ENCODE data around the gene UFD1. TPM values are rescaled to one million over a fixed set of nuclear protein-coding genes. Genes with fewer than 3 reads are reported as not detected.

The UFD1 gene
- total RNA-seq, 1 donor from 2014 or later = 54.4 TPM

DNA sequence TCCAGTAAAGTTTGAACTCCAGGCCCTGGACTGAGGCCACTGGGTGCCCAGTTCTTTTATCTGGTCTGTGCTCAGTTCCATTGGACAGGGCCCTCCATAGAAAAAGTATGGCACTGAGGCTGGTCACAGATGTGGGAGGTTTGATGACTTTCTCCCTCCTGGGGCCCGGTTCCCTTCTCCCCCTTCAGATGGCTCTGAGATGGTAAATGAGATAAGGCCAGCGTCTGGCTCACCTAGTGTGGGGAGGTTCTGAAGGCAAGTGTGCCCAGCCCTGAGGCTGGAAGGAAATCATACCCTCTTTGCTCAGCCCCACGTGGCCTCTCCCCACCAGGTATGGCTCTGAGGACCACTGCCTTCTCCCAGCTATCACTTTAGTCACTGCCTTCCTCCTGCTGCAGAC lies 46.7 kb upstream of the UFD1 start:
- CTCF ChIA-PET = no interaction called here
- ATAC-seq (ENCODE audit: low read depth) (no peak), DNase-seq (no peak)
- TF ChIP-seq, protein P1, sequence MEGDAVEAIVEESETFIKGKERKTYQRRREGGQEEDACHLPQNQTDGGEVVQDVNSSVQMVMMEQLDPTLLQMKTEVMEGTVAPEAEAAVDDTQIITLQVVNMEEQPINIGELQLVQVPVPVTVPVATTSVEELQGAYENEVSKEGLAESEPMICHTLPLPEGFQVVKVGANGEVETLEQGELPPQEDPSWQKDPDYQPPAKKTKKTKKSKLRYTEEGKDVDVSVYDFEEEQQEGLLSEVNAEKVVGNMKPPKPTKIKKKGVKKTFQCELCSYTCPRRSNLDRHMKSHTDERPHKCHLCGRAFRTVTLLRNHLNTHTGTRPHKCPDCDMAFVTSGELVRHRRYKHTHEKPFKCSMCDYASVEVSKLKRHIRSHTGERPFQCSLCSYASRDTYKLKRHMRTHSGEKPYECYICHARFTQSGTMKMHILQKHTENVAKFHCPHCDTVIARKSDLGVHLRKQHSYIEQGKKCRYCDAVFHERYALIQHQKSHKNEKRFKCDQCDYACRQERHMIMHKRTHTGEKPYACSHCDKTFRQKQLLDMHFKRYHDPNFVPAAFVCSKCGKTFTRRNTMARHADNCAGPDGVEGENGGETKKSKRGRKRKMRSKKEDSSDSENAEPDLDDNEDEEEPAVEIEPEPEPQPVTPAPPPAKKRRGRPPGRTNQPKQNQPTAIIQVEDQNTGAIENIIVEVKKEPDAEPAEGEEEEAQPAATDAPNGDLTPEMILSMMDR (IDR thresholded peaks at IDR 0.05) = no peak
- Mint-ChIP-seq H3K36me3 (ENCODE audit: low read depth) (no peaks in the 10 kb centered on the region), H3K27me3 (peaks cover 27% of the 10 kb centered on the region), H3K4me3 (no peak overlapping the region), H3K27ac (no peak overlapping the region), H3K4me1 (peaks cover 16% of the 10 kb centered on the region), H3K9me3 (no peaks in the 10 kb centered on the region)
- intact Hi-C loops (cut with micrococcal nuclease) = no loop called here
- POLR2A ChIA-PET = no interaction called here

DNA sequence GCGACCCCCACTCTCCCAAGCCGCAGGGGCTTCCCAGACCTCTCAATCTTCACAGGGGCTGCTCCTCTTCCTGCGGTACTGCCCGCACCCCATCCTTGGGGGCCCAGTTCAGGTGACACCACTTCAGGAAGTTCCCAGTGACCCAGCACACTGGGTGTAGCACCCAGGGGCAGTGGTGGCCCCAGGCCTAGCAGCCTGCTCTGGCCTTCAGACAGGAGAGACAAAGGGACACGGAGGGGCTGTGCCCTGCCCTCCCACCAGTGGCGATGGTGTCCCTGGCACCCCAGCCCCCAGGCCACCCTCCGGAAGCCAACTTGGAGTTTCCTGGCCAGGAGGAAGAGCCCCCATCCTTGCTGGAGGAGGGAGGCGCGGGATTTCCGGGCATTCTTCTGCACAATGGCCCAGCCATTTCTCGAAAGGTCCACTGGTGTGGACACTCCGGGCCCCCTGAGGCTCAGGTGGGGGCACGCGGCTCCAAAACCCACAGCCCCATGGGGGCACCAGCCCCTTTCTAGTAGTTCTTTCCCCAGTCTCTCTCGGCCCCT lies 46.2 kb upstream of the UFD1 start:
- ATAC-seq (ENCODE audit: low read depth) (no peak), DNase-seq (no peak)
- Mint-ChIP-seq H3K9me3 (no peaks in the 10 kb centered on the region), H3K4me3 (no peak overlapping the region), H3K27me3 (peaks cover 27% of the 10 kb centered on the region), H3K27ac (no peak overlapping the region), H3K4me1 (peaks cover 16% of the 10 kb centered on the region), H3K36me3 (ENCODE audit: low read depth) (no peaks in the 10 kb centered on the region)
- TF ChIP-seq, protein P1 (IDR thresholded peaks at IDR 0.05) = no peak
- intact Hi-C loops (cut with micrococcal nuclease) = no loop called here
- ChIA-PET CTCF (no interaction called here), POLR2A (no interaction called here)

DNA sequence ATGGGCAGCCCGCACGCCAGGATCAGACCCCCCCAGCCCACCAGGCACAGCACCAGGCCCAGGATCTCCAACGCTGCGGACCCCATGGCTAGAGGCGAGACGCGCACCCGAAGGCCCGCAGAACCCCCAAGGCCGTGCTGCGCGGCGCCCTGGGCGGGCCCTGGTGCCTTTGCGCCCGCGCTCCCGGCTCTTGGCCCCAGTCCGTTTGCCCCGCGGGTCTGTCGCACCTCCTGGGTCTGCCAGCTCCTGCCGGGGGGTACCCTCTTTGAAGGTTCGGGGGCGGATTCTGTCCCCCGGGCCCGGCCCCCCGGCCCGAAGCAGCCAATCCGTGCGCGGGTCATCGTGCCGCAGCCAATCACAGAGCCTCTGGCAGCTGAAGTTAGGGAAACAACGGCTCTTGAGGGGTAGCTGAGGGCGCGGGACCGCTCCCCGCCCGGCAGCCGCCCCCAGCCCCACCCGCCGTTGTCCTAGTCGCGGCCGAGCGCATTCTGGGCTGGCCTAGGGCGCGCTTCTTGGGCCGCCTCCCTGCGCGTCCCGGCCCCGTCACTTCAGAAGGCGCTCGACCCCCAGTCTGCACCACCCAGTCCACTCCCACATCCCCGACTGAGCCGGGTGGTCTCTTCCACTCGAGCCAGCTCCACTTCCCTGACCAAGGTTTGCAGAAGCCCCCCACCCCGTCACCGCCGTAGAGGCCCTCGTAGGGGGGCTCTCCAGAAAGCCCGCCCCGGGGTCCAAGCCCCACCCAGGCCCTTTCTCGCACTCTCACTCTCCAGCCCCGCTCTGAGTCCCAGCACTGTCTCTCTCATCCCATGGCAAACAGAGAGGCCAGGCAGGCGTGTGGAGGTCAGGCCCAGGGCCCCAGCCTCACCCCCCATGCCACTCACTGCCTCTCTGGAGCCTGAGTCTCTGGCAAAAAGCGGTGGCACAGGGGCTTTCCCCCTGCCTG lies 45.5 kb upstream of the UFD1 start, which contains the start of gene CLDN5:
Gene CLDN5, minus strand, starts transcription at position 241 of the 946 bp plus-strand sequence. Its CDS starts 155 bp downstream, at position 86.
- intact Hi-C loops (cut with micrococcal nuclease) = no loop called here
- peaks cover 16% of the 10 kb centered on the region for H3K4me1 Mint-ChIP-seq
- no peak for DNase-seq
- POLR2A ChIA-PET = no interaction called here
- H3K36me3 Mint-ChIP-seq (ENCODE audit: low read depth) = no peaks in the 10 kb centered on the region
- TF ChIP-seq, protein P1 (IDR thresholded peaks at IDR 0.05) = no peak
- peaks cover 27% of the 10 kb centered on the region for H3K27me3 Mint-ChIP-seq
- CTCF ChIA-PET = no interaction called here
- ATAC-seq (ENCODE audit: low read depth) = no peak
- H3K27ac Mint-ChIP-seq = no peak within 1 kb of the TSS
- peak within 1 kb of the TSS; percentile 24 for H3K4me3 Mint-ChIP-seq
- H3K9me3 Mint-ChIP-seq = no peaks in the 10 kb centered on the region

DNA sequence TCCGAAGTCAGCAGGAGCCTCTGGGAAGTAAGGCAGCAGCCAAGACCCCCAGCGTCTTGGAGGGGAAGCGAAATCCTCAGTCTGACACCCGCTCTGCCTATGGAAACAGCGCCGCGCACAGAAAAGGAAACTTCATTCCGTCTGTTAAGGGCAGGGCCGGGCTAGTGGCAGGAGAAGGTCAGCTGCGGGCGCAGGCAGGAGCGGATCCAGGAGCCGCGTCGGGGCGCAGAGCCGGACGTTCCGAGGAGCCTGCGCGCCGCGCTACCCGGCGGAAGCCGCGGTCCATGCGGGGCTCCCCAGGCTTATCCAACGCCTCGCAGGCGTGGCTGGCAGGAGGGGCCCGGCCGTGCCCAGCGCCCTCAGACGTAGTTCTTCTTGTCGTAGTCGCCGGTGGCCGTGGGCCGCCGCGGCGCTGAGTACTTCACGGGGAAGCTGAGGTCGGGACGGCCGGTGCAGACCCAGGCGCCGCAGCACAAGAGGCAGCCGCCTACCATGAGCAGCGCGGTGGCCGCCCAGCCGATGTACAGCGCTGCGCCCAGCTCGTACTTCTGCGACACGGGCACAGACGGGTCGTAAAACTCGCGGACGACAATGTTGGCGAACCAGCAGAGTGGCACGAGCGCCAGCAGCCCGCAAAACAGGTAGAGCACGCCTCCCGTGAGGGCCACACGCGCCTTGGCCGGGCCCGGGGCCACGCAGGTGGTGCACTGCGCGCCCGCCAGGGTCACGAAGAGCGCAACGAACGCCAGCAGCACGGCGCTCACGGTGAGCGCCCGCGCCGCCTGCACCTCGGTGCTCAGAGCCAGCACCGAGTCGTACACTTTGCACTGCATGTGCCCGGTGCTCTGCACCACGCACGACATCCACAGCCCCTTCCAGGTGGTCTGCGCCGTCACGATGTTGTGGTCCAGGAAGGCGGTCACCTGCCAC lies 44.5 kb upstream of the UFD1 start:
- H3K27me3 Mint-ChIP-seq = peaks cover 27% of the 10 kb centered on the region
- POLR2A ChIA-PET = no interaction called here
- H3K27ac Mint-ChIP-seq = no peak overlapping the region
- TF ChIP-seq, protein P1 (IDR thresholded peaks at IDR 0.05) = no peak
- ATAC-seq (ENCODE audit: low read depth) (no peak), DNase-seq (no peak)
- H3K9me3 Mint-ChIP-seq = no peaks in the 10 kb centered on the region
- H3K4me1 Mint-ChIP-seq = peaks cover 16% of the 10 kb centered on the region
- CTCF ChIA-PET = no interaction called here
- peak overlapping the region; percentile 24 for H3K4me3 Mint-ChIP-seq
- intact Hi-C loops (cut with micrococcal nuclease) = no loop called here
- H3K36me3 Mint-ChIP-seq (ENCODE audit: low read depth) = no peaks in the 10 kb centered on the region
